Epidermal melanocyte (primary cell): ENCODE data around the gene PAIP2.
"Not testable (repeated sequence)": the region's sequence is repeated elsewhere in the genome, so short reads cannot be mapped to it uniquely, and the experiment has no call there.

Source experiments
- DNase-seq: peaks from one replicate; pipeline ENCODE4 v3.0.0; 2011; ENCODE audit warnings: low spot score; ENCODE audit not compliant: insufficient read length

Gene PAIP2

GRCh38 chr5:139341689-139342422 is at the start of gene PAIP2:
Gene PAIP2, plus strand, starts transcription at chr5:139341854. Its CDS starts 21,931 bp downstream, at chr5:139363785.
- DNase-seq = peak; percentile 82

- no peak for DNase-seq
These were observed 48.5 kb upstream of the PAIP2 start for GRCh38 chr5:139293202-139293506.

GRCh38 chr5:139293507-139294373 is 47.9 kb upstream of the PAIP2 start, which contains the start of gene MATR3:
Gene MATR3, plus strand, starts transcription at chr5:139293740. Its CDS starts 13,676 bp downstream, at chr5:139307416.
- DNase-seq = peak; percentile 96

- DNase-seq = no peak
These were observed 47.1 kb upstream of the PAIP2 start for GRCh38 chr5:139294374-139295165.

GRCh38 chr5:139295346-139296057 is 46.2 kb upstream of the PAIP2 start:
- DNase-seq = no peak

- DNase-seq = no peak
These were observed 45.5 kb upstream of the PAIP2 start for GRCh38 chr5:139296198-139296597.

GRCh38 chr5:139296862-139297326 is 44.8 kb upstream of the PAIP2 start:
- DNase-seq = no peak

- no peak for DNase-seq
These were observed 44.1 kb upstream of the PAIP2 start for GRCh38 chr5:139297439-139298133.

- no peak for DNase-seq
These were observed 43.4 kb upstream of the PAIP2 start for GRCh38 chr5:139298242-139298641.

GRCh38 chr5:139299486-139299885 is 42.2 kb upstream of the PAIP2 start:
- no peak for DNase-seq

- no peak for DNase-seq
These were observed 39.7 kb upstream of the PAIP2 start for GRCh38 chr5:139301808-139302499.

GRCh38 chr5:139304391-139305324 is 37.0 kb upstream of the PAIP2 start:
- DNase-seq = no peak

- no peak for DNase-seq
These were observed 35.5 kb upstream of the PAIP2 start for GRCh38 chr5:139306197-139306596.

GRCh38 chr5:139306628-139307379 is 34.9 kb upstream of the PAIP2 start:
- DNase-seq = no peak

- no peak for DNase-seq
These were observed 32.9 kb upstream of the PAIP2 start for GRCh38 chr5:139308797-139309196.

GRCh38 chr5:139310715-139311186 is 30.9 kb upstream of the PAIP2 start:
- not testable (repeated sequence) for DNase-seq

- DNase-seq = no peak
These were observed 29.6 kb upstream of the PAIP2 start for GRCh38 chr5:139312075-139312474.

GRCh38 chr5:139314276-139314675 is 27.4 kb upstream of the PAIP2 start:
- DNase-seq = no peak
